ENCODE data around the gene EFNB2.

The EFNB2 gene

DNA sequence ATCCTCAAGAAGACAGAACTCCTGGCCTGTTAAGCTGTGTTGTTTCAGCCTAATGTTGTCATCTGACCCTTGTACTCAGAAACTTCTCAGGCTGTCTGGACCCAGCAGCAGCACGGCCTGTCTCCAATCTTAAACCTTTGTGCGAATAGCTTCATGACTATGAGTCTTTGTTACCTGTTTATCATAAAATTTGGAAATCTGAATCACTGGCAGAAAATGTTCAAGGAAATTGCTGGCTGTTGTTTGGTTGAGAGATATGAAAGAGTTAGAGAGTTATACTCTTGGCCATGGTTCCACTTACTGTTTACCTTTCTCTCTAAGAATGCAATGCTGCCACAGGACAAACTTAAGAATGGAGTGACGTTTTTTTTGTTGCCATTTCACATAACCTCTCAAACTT is 59.6 kb downstream of the EFNB2 start:
- Histone ChIP-seq H3K9me3 (replicated peaks; ENCODE audit: insufficient read depth, low read length) (no peaks in the 10 kb centered on the region), H4K20me1 (ENCODE audit: insufficient read depth, low read length) (no peaks in the 10 kb centered on the region), H3K4me3 (ENCODE audit: low read length) (no peak overlapping the region), H3K79me2 (ENCODE audit: low read length) (no peaks in the 10 kb centered on the region), H3K9me2 (replicated peaks; ENCODE audit: insufficient read depth, low read length) (no peaks in the 10 kb centered on the region), H3K36me3 (replicated peaks; ENCODE audit: insufficient read depth, low read length) (no peaks in the 10 kb centered on the region), H3F3A (ENCODE audit: insufficient read depth, low read length) (no peaks in the 10 kb centered on the region), H3K27ac (ENCODE audit: low read length) (no peak overlapping the region), H3K9ac (ENCODE audit: low read length) (no peak overlapping the region), H3K27me3 (replicated peaks; ENCODE audit: insufficient read depth, low read length) (no peaks in the 10 kb centered on the region), H3K4me1 (ENCODE audit: low read length) (no peaks in the 10 kb centered on the region), H3K4me2 (ENCODE audit: low read depth, low read length) (no peak overlapping the region), H2AFZ (ENCODE audit: low read length) (no peak overlapping the region)
- DNase-seq = no peak
- TF ChIP-seq EZH2phosphoT487 (IDR thresholded peaks at IDR 0.05; ENCODE audit: low read length) = no peak
- TF ChIP-seq EZH2 (optimal IDR thresholded peaks at IDR 0.05; ENCODE audit: low read depth, low read length) = no peak
- TF ChIP-seq, protein P1, sequence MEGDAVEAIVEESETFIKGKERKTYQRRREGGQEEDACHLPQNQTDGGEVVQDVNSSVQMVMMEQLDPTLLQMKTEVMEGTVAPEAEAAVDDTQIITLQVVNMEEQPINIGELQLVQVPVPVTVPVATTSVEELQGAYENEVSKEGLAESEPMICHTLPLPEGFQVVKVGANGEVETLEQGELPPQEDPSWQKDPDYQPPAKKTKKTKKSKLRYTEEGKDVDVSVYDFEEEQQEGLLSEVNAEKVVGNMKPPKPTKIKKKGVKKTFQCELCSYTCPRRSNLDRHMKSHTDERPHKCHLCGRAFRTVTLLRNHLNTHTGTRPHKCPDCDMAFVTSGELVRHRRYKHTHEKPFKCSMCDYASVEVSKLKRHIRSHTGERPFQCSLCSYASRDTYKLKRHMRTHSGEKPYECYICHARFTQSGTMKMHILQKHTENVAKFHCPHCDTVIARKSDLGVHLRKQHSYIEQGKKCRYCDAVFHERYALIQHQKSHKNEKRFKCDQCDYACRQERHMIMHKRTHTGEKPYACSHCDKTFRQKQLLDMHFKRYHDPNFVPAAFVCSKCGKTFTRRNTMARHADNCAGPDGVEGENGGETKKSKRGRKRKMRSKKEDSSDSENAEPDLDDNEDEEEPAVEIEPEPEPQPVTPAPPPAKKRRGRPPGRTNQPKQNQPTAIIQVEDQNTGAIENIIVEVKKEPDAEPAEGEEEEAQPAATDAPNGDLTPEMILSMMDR (IDR thresholded peaks at IDR 0.05; ENCODE audit: low read length) = no peak

DNA sequence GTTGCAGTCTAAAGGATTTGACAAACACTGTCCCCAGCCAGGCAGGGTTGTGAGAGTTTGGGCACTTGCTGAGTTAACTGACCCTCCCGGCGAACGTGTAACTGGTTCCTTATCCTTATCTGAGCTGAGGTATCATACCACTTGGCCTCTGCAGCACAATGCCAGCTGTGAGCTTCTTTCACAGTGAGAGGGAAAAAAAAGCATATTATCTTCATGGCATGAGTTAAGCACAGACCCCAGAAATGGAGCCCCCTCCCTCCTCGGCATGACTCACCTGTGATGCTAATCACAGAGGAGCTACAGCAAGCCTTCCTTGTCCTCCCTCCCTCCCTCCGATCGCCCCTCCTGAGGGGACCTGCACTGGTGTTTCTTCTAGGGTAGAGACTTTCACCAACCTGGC is 60.5 kb downstream of the EFNB2 start:
- no peaks in the 10 kb centered on the region for H3K27me3 ChIP-seq (replicated peaks; ENCODE audit: insufficient read depth, low read length)
- TF ChIP-seq EZH2 (optimal IDR thresholded peaks at IDR 0.05; ENCODE audit: low read depth, low read length) = no peak
- no peak for TF ChIP-seq EZH2phosphoT487 (IDR thresholded peaks at IDR 0.05; ENCODE audit: low read length)

DNA sequence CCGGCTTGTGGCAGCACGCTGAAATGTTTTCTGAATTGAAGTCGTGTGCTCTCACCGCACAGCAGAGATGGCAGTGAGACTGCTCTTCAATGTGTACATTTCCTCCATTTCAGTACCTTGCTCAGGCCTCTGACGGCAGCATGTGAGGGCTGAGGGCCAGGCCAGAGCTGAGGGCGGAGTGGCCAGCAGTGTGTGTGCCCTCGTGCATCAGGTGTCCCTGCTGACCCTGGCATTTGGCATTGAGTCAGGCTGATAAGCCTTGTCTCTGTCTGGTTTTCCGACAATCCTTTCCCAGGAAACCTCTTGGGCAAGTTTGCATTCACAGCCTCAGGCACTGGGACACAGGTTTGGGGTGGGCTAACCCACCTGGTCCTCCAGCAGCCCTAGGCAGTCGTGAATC is 62.3 kb downstream of the EFNB2 start:
- no peaks in the 10 kb centered on the region for H3K9me3 ChIP-seq (replicated peaks; ENCODE audit: insufficient read depth, low read length)
- H3K79me2 ChIP-seq (ENCODE audit: low read length) = no peaks in the 10 kb centered on the region
- no peak overlapping the region for H3K4me3 ChIP-seq (ENCODE audit: low read length)
- H3K4me2 ChIP-seq (ENCODE audit: low read depth, low read length) = no peak overlapping the region
- H3F3A ChIP-seq (ENCODE audit: insufficient read depth, low read length) = no peaks in the 10 kb centered on the region
- H4K20me1 ChIP-seq (ENCODE audit: insufficient read depth, low read length) = no peaks in the 10 kb centered on the region
- TF ChIP-seq, protein P1 (IDR thresholded peaks at IDR 0.05; ENCODE audit: low read length) = no peak
- TF ChIP-seq EZH2 (optimal IDR thresholded peaks at IDR 0.05; ENCODE audit: low read depth, low read length) (no peak), EZH2phosphoT487 (IDR thresholded peaks at IDR 0.05; ENCODE audit: low read length) (no peak)
- no peaks in the 10 kb centered on the region for H3K9me2 ChIP-seq (replicated peaks; ENCODE audit: insufficient read depth, low read length)
- no peaks in the 10 kb centered on the region for H3K4me1 ChIP-seq (ENCODE audit: low read length)
- no peak for DNase-seq
- no peaks in the 10 kb centered on the region for H3K27me3 ChIP-seq (replicated peaks; ENCODE audit: insufficient read depth, low read length)
- H3K9ac ChIP-seq (ENCODE audit: low read length) = no peak overlapping the region
- no peaks in the 10 kb centered on the region for H3K36me3 ChIP-seq (replicated peaks; ENCODE audit: insufficient read depth, low read length)
- no peak overlapping the region for H2AFZ ChIP-seq (ENCODE audit: low read length)
- H3K27ac ChIP-seq (ENCODE audit: low read length) = no peak overlapping the region

More for the DNA sequence above, 60.5 kb downstream of the EFNB2 start:
- H3K4me1 ChIP-seq (ENCODE audit: low read length) = no peaks in the 10 kb centered on the region
- no peak overlapping the region for H3K4me2 ChIP-seq (ENCODE audit: low read depth, low read length)
- no peak overlapping the region for H3K4me3 ChIP-seq (ENCODE audit: low read length)
- no peak overlapping the region for H3K27ac ChIP-seq (ENCODE audit: low read length)
- no peak overlapping the region for H3K9ac ChIP-seq (ENCODE audit: low read length)
- no peaks in the 10 kb centered on the region for H4K20me1 ChIP-seq (ENCODE audit: insufficient read depth, low read length)
- H3K36me3 ChIP-seq (replicated peaks; ENCODE audit: insufficient read depth, low read length) = no peaks in the 10 kb centered on the region
- H3K9me3 ChIP-seq (replicated peaks; ENCODE audit: insufficient read depth, low read length) = no peaks in the 10 kb centered on the region
- no peak for DNase-seq
- H3K79me2 ChIP-seq (ENCODE audit: low read length) = no peaks in the 10 kb centered on the region
- H3K9me2 ChIP-seq (replicated peaks; ENCODE audit: insufficient read depth, low read length) = no peaks in the 10 kb centered on the region
- no peaks in the 10 kb centered on the region for H3F3A ChIP-seq (ENCODE audit: insufficient read depth, low read length)
- H2AFZ ChIP-seq (ENCODE audit: low read length) = no peak overlapping the region

DNA sequence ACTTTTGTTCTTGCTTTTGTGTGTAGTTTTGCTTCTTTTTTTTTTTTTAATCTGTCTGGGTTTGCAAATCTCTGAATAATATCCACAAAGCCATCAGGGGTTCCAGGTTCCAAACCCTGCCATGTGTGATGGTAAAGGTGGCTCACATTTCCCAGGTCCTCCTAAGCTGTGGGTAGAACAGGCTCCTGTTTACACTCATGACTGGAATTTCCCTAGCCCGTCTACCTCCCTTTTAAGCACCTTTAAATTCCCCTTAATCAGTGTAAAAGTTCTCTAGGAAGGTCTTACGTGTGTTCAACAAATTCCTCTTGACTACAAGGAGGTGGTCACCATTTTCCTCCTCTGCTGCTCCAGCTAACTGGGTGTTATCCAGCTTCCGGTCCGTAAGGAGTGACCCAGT is 62.8 kb downstream of the EFNB2 start:
- Histone ChIP-seq H2AFZ (ENCODE audit: low read length) (no peak overlapping the region), H3K36me3 (replicated peaks; ENCODE audit: insufficient read depth, low read length) (no peaks in the 10 kb centered on the region), H3K4me2 (ENCODE audit: low read depth, low read length) (no peak overlapping the region), H3K4me3 (ENCODE audit: low read length) (no peak overlapping the region), H3K27ac (ENCODE audit: low read length) (no peak overlapping the region), H3K27me3 (replicated peaks; ENCODE audit: insufficient read depth, low read length) (no peaks in the 10 kb centered on the region), H3F3A (ENCODE audit: insufficient read depth, low read length) (no peaks in the 10 kb centered on the region), H3K4me1 (ENCODE audit: low read length) (no peaks in the 10 kb centered on the region), H3K9ac (ENCODE audit: low read length) (no peak overlapping the region), H3K79me2 (ENCODE audit: low read length) (no peaks in the 10 kb centered on the region), H3K9me2 (replicated peaks; ENCODE audit: insufficient read depth, low read length) (no peaks in the 10 kb centered on the region), H3K9me3 (replicated peaks; ENCODE audit: insufficient read depth, low read length) (no peaks in the 10 kb centered on the region), H4K20me1 (ENCODE audit: insufficient read depth, low read length) (no peaks in the 10 kb centered on the region)
- no peak for TF ChIP-seq EZH2phosphoT487 (IDR thresholded peaks at IDR 0.05; ENCODE audit: low read length)
- DNase-seq = no peak

All from MM.1S (cell line).